Immature natural killer cell (primary cell): ENCODE measurements around the gene ENOX1. TPM values are rescaled to one million over a fixed set of nuclear protein-coding genes. Genes with fewer than 3 reads are reported as not detected.

ENCODE experiments used
- DNase-seq, 3 donors: peaks; one replicate each; pipeline ENCODE4 v3.0.0; 2022; ENCODE audit warnings: mixed read lengths in 1 of 3
- H3K27ac Mint-ChIP-seq, 6 donors: one replicate each; pipeline ENCODE4 v1.8.0; 2020; ENCODE audit warnings: mixed read lengths in 6 of 6, mild to moderate bottlenecking in 5 of 6, inconsistent platforms in 4 of 6, moderate library complexity in 3 of 6
- H3K27me3 Mint-ChIP-seq, 3 donors: one replicate each; pipeline ENCODE4 v1.8.0; 2020 to 2021; ENCODE audit warnings: low read depth in 3 of 3, mild to moderate bottlenecking in 3 of 3, mixed read lengths in 3 of 3, moderate library complexity in 3 of 3, inconsistent platforms in 1 of 3
- H3K36me3 Mint-ChIP-seq, 3 donors: one replicate each; pipeline ENCODE4 v1.8.0; 2020; ENCODE audit warnings: mixed read lengths in 3 of 3, inconsistent platforms in 2 of 3, mild to moderate bottlenecking in 2 of 3
- H3K4me1 Mint-ChIP-seq, 2 donors: one replicate each; pipeline ENCODE4 v1.8.0; 2020; ENCODE audit warnings: inconsistent platforms in 2 of 2, mild to moderate bottlenecking in 2 of 2, mixed read lengths in 2 of 2, moderate library complexity in 1 of 2
- H3K4me3 Mint-ChIP-seq, 5 donors: one replicate each; pipeline ENCODE4 v1.8.0; 2020; ENCODE audit warnings: mild to moderate bottlenecking in 5 of 5, mixed read lengths in 5 of 5, inconsistent platforms in 3 of 5, moderate library complexity in 3 of 5
- H3K9me3 Mint-ChIP-seq, 6 donors: one replicate each; pipeline ENCODE4 v1.8.0; 2020; ENCODE audit warnings: mild to moderate bottlenecking in 6 of 6, mixed read lengths in 6 of 6, inconsistent platforms in 4 of 6, moderate library complexity in 3 of 6
- polyA plus RNA-seq, 3 donors: library from polyadenylated mRNA; unstranded; fragments of 300-500 nt; fragmentation: Illumina TruSeq; gene quantifications; one replicate each; pipeline ENCODE4 v1.2.3, GENCODE V29; 2021

ENOX1 gene
- polyA plus RNA-seq, 3 donors from 2014 or later: not detected

DNA sequence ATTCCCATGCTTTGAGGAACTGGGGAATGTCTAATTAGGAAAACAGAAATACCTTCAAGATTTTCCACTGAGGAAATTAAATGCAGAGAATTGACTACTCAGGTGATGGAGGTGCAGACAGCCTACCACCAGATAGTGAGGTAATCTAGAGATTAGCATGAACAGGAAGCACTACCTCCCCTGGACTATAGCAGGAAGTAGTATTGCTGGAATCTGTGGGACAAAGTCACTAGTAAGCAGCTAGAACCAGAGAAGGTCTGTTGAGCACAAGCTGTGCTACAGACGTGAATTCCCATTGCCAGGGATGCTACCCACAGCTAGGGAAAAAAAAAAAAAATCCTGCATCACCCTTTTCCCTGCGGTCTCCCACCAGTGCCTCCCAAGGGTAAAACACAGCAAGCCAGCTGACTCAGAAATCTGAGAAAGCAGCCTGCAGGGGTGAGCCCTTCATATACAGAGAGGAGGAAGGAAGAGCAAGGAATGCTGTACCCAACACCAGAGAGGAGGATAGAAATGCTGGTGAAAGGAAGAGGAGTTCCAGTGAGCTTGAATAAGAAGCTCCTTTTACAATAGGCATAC is 10.2 kb downstream of the ENOX1 start:
- no peaks in the 10 kb centered on the region for H3K9me3 Mint-ChIP-seq

DNA sequence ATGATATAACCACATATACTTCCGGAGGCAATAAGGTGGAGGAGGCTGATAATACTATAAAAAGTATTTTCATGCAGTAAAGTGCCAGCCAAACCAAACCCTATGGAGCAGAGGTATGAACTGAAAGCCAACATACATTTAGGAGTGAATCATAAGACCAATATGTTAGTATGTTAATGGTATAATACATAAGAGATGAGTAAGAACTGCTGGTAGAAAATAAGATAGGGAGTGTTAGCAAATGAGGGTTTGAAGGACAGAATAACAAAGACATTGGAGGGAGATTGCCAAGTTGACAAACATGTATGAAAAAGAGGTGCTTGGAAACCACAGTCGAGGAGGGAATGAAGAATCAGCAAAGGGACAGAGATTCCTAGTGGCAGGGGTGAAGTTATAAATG is 10.8 kb downstream of the ENOX1 start:
- Mint-ChIP-seq H3K27me3 (peaks cover 0 to 9% (median 2%) of the 10 kb centered on the region in 3 donors), H3K27ac (no peak overlapping the region), H3K9me3 (no peaks in the 10 kb centered on the region), H3K36me3 (no peaks in the 10 kb centered on the region), H3K4me1 (no peaks in the 10 kb centered on the region), H3K4me3 (no peak overlapping the region)
- DNase-seq: no peak

More for the DNA sequence above, 10.2 kb downstream of the ENOX1 start:
- no peak overlapping the region for H3K4me3 Mint-ChIP-seq
- no peaks in the 10 kb centered on the region for H3K4me1 Mint-ChIP-seq
- peaks cover 0 to 9% (median 2%) of the 10 kb centered on the region in 3 donors for H3K27me3 Mint-ChIP-seq
- H3K36me3 Mint-ChIP-seq: no peaks in the 10 kb centered on the region
- no peak overlapping the region for H3K27ac Mint-ChIP-seq
- DNase-seq: no peak

DNA sequence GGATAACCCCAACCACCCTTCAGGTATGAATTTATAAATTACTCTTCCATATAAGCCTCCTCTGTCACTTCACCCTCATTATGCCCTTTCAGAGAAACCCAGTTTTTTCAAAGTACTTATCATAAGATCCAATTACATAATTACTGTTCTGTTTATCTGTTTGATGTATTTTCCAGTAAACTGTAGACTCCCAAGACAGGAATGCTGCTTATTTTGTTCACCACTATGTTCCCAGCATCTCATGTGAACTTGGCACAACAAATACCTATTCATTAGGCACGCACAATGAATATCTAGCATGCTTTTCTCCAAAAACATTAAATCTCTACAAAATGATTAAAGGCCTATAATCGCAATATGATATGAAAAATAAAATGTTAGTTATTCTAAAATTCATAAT is 13.2 kb downstream of the ENOX1 start:
- no peak for DNase-seq
- Mint-ChIP-seq H3K36me3 (no peaks in the 10 kb centered on the region), H3K27me3 (peaks cover 0 to 13% (median 4%) of the 10 kb centered on the region in 3 donors), H3K27ac (no peak overlapping the region), H3K4me1 (no peaks in the 10 kb centered on the region), H3K4me3 (no peak overlapping the region), H3K9me3 (no peaks in the 10 kb centered on the region)

DNA sequence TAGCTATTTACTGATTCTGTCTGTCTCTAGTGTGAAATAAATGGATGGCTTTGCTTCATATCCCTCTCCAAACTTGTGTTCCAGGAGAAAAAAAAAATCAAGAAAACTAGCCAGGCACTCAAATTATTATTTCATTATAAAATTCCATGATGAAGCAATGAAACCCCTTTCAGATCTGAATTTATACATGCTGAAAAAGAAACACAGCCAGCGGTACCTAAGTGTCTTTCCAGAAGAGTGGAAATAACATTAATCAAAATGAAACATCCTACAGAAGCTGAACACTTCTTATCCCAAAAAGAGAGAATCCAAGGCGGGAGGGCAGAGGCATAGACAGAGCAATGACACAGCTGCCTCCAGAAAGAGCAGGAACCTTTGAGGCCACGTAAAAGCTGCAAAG is 15.9 kb downstream of the ENOX1 start:
- H3K27ac Mint-ChIP-seq: no peak overlapping the region
- peaks cover 0 to 3% (median 0%) of the 10 kb centered on the region in 6 donors for H3K9me3 Mint-ChIP-seq
- H3K27me3 Mint-ChIP-seq: peaks cover 1 to 10% (median 2%) of the 10 kb centered on the region in 3 donors
- H3K36me3 Mint-ChIP-seq: no peaks in the 10 kb centered on the region
- H3K4me3 Mint-ChIP-seq: no peak overlapping the region
- no peaks in the 10 kb centered on the region for H3K4me1 Mint-ChIP-seq
- no peak for DNase-seq

DNA sequence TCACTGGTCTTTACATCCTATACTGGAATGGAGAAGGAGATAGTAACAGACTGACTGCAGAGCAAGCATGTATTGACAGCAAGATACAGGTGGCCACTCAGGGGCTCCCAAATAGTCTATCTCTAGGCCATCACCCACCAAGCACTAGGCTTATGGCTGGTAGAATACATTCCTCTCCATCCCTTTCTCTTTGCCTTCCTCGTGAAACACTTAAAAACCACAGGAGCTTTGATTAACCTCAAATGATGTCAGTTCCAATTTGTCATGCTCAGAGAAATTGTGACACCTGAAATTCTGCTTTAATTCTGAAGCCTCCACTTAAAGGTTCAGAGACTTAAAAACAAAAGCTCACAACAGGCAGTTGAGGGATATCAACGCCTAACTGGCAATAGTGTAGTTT is 17.2 kb downstream of the ENOX1 start:
- Mint-ChIP-seq H3K27ac (no peak overlapping the region), H3K4me1 (no peaks in the 10 kb centered on the region), H3K27me3 (peaks cover 1 to 10% (median 2%) of the 10 kb centered on the region in 3 donors), H3K4me3 (no peak overlapping the region), H3K36me3 (no peaks in the 10 kb centered on the region), H3K9me3 (peaks cover 0 to 3% (median 0%) of the 10 kb centered on the region in 6 donors)
- no peak for DNase-seq

- no peak overlapping the region for H3K27ac Mint-ChIP-seq
- H3K9me3 Mint-ChIP-seq: peaks cover 0 to 3% (median 0%) of the 10 kb centered on the region in 6 donors
- no peak for DNase-seq
- H3K4me1 Mint-ChIP-seq: no peaks in the 10 kb centered on the region
- H3K36me3 Mint-ChIP-seq: no peaks in the 10 kb centered on the region
- peaks cover 2 to 7% (median 3%) of the 10 kb centered on the region in 3 donors for H3K27me3 Mint-ChIP-seq
- no peak overlapping the region for H3K4me3 Mint-ChIP-seq
These were observed 19.3 kb downstream of the ENOX1 start for GRCh38 chr13:43767341-43767931.

DNA sequence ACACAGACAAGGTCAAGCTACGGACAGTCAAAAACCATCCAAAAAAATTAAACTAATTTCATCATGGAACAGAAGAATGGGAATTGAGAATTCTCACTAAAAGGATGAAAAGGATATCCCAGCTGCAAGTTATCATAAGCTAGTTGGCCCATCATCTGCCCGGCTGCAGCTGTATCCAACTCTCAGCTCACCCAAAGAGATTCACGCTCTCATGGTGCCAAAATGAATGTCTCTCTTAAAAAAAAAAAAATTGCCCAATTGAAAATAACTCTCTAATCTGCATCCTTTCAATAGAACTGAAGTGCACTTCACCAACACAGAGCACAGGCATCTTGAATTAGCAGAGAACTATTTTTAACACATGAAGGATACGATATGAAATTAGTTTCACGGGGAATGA is 20.0 kb downstream of the ENOX1 start:
- Mint-ChIP-seq H3K27me3 (peaks cover 3 to 7% (median 4%) of the 10 kb centered on the region in 3 donors), H3K9me3 (peaks cover 0 to 3% (median 0%) of the 10 kb centered on the region in 6 donors), H3K4me3 (no peak overlapping the region), H3K4me1 (no peaks in the 10 kb centered on the region), H3K36me3 (no peaks in the 10 kb centered on the region), H3K27ac (no peak overlapping the region)
- DNase-seq: no peak

GRCh38 chr13:43764349-43764748 is 22.4 kb downstream of the ENOX1 start:
- H3K4me1 Mint-ChIP-seq: no peaks in the 10 kb centered on the region
- H3K36me3 Mint-ChIP-seq: no peaks in the 10 kb centered on the region
- no peak for DNase-seq
- peaks cover 0 to 3% (median 0%) of the 10 kb centered on the region in 6 donors for H3K9me3 Mint-ChIP-seq
- no peak overlapping the region for H3K27ac Mint-ChIP-seq
- H3K4me3 Mint-ChIP-seq: no peak overlapping the region
- H3K27me3 Mint-ChIP-seq: peaks cover 0 to 3% (median 2%) of the 10 kb centered on the region in 3 donors

GRCh38 chr13:43763143-43763759 is 23.5 kb downstream of the ENOX1 start:
- no peaks in the 10 kb centered on the region for H3K4me1 Mint-ChIP-seq
- H3K27me3 Mint-ChIP-seq: peaks cover 0 to 3% (median 2%) of the 10 kb centered on the region in 3 donors

DNA sequence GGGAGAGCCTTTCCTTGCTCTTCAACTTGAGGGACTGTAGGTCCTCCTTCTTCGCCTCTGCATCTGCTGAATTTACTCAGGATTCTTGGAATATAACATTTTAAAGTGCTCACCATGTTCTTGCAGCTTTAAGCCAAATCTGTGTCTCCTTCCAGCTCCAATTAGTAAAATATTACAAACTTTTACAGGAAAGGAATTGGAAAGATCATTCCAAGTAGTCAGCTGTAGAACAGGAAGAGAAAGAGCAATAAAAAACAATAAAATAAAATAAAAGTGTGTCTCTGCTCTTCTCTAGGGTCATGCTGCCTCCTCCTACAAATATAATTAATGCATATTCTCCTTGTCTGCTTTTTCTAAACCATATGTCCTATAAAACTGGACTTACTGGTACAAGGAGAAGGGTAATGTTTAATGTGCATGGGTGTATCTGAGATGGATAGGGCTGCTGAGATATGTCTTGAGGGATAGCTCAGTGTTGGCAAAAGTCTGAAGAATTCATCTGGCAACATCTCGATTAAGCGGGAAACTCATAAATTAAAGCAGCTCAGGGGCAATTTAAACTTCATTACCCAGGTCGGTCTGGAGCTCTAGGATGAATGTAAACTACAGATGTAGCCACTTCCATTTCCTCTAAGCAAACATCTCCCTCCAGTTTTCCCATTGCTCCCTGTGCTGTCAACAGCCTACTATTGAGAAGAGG is 25.0 kb downstream of the ENOX1 start:
- Mint-ChIP-seq H3K4me3 (no peak overlapping the region), H3K4me1 (no peaks in the 10 kb centered on the region), H3K36me3 (no peaks in the 10 kb centered on the region), H3K9me3 (peaks cover 0 to 2% (median 0%) of the 10 kb centered on the region in 6 donors), H3K27me3 (peaks cover 0 to 2% (median 2%) of the 10 kb centered on the region in 3 donors), H3K27ac (no peak overlapping the region)
- no peak for DNase-seq

More at GRCh38 chr13:43763143-43763759, 23.5 kb downstream of the ENOX1 start:
- no peak overlapping the region for H3K4me3 Mint-ChIP-seq
- H3K27ac Mint-ChIP-seq: no peak overlapping the region
- no peaks in the 10 kb centered on the region for H3K36me3 Mint-ChIP-seq
- DNase-seq: no peak
- peaks cover 0 to 3% (median 0%) of the 10 kb centered on the region in 6 donors for H3K9me3 Mint-ChIP-seq

DNA sequence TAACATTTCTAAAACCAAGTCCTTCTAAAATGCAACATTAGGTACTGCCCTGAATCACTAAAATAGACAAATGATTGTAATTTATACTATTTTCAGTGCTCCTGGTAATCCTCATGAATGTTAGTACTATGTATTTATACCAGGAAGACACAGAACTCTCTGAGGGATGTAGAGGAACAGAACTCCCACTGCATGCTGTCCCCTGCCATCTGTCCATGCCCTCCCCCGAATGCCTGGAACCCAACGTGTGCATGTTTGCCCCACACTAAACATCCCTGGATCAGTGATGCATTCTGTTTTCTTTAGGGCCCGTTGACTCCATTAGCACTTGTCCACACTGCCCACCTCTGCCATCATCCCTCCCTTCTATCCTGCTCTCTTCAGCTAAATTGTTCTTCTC is 26.5 kb downstream of the ENOX1 start:
- no peak for DNase-seq
- Mint-ChIP-seq H3K27ac (no peak overlapping the region), H3K4me3 (no peak overlapping the region), H3K27me3 (peaks cover 0 to 2% (median 2%) of the 10 kb centered on the region in 3 donors), H3K4me1 (no peaks in the 10 kb centered on the region), H3K36me3 (no peaks in the 10 kb centered on the region), H3K9me3 (no peaks in the 10 kb centered on the region)

DNA sequence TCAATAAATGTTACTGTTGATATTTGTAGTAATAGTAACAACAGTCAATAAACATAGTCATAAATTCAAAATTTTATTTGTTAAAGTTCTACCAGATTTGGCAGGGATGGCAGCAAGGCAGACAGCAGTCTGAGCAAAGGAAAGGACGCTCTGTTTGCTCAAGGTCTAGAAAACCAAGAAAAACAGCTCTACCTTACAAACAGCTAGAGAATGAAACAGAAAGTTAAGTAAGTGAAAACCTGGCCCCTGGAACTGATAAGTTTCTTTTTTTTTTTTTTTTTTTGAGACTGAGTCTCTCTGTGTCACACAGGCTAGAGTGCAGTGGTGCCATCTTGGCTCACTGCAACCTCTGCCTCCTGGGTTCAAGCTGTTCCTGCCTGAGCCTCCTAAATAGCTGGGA is 27.9 kb downstream of the ENOX1 start:
- Mint-ChIP-seq H3K27ac (no peak overlapping the region), H3K27me3 (peaks cover 0 to 2% (median 1%) of the 10 kb centered on the region in 3 donors), H3K9me3 (no peaks in the 10 kb centered on the region), H3K4me1 (no peaks in the 10 kb centered on the region), H3K4me3 (no peak overlapping the region), H3K36me3 (no peaks in the 10 kb centered on the region)
- DNase-seq: no peak

DNA sequence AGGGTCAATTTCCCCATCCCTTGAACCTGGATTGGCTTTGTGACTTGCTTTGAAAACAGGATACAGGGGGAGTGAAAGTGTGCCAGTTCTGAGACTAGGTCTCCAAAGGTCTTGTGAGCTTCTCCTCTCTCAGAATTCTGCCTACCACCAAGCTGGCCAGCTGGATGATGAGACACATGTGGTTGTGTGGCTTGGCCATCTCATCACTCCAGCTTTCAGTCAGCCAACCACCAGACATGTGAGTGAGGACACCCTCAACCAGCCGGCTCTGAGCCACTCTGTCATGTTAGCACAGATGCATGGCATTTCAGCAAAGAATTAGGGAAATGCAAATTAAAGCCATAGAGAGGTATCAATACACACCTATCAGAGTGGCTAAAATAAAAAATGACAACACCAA is 29.5 kb downstream of the ENOX1 start:
- no peak overlapping the region for H3K27ac Mint-ChIP-seq
- no peak overlapping the region for H3K4me3 Mint-ChIP-seq
- H3K36me3 Mint-ChIP-seq: no peaks in the 10 kb centered on the region
- no peaks in the 10 kb centered on the region for H3K4me1 Mint-ChIP-seq
- H3K27me3 Mint-ChIP-seq: peaks cover 0 to 2% (median 1%) of the 10 kb centered on the region in 3 donors
- DNase-seq: no peak
- no peaks in the 10 kb centered on the region for H3K9me3 Mint-ChIP-seq

DNA sequence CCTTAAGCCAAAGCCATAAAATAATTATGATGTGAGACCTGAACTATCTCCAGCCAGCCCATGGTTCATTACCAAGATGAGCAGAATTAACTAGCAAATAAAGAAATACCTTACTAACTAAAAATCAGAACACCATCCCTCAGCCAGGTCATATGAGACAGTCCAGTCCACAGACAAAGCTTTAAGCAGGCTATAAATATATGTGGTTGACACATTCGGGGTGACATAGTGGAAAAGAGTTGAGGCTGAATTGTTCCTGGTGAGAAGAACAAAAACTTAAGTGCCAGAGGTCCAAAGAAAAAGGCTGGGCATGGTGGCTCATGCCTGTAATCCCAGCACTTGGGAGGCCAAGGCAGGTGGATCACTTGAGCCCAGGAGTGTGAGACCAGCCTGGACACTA is 30.9 kb downstream of the ENOX1 start:
- no peaks in the 10 kb centered on the region for H3K4me1 Mint-ChIP-seq
- H3K9me3 Mint-ChIP-seq: no peaks in the 10 kb centered on the region
- no peak overlapping the region for H3K4me3 Mint-ChIP-seq
- no peak for DNase-seq
- H3K27me3 Mint-ChIP-seq: peaks cover 0 to 1% (median 0%) of the 10 kb centered on the region in 3 donors
- H3K27ac Mint-ChIP-seq: no peak overlapping the region
- H3K36me3 Mint-ChIP-seq: no peaks in the 10 kb centered on the region
